ENCODE data around the gene CACNA1E.
"Not testable (repeated sequence)": the region's sequence is repeated elsewhere in the genome, so short reads cannot be mapped to it uniquely, and the experiment has no call there.

The CACNA1E gene

GRCh38 chr1:181812208-181812607 lies 328.9 kb downstream of the CACNA1E start:
- DNase-seq (ENCODE audit: low spot score) = no peak

GRCh38 chr1:181813266-181813665 lies 329.9 kb downstream of the CACNA1E start:
- DNase-seq (ENCODE audit: low spot score) = no peak

GRCh38 chr1:181816608-181817007 lies 333.3 kb downstream of the CACNA1E start:
- DNase-seq (ENCODE audit: low spot score) = no peak

GRCh38 chr1:181817091-181817490 lies 333.8 kb downstream of the CACNA1E start:
- DNase-seq (ENCODE audit: low spot score) = no peak

- no peak for DNase-seq (ENCODE audit: low spot score)
Measured at GRCh38 chr1:181818459-181818858, 335.1 kb downstream of the CACNA1E start.

- DNase-seq (ENCODE audit: low spot score) = no peak
Measured at GRCh38 chr1:181818943-181819342, 335.6 kb downstream of the CACNA1E start.

GRCh38 chr1:181821701-181822100 lies 338.4 kb downstream of the CACNA1E start:
- no peak for DNase-seq (ENCODE audit: low spot score)

- DNase-seq (ENCODE audit: low spot score) = not testable (repeated sequence)
Measured at GRCh38 chr1:181832173-181832880, 349.0 kb downstream of the CACNA1E start.

- no peak for DNase-seq (ENCODE audit: low spot score)
Measured at GRCh38 chr1:181846001-181846645, 362.8 kb downstream of the CACNA1E start.

GRCh38 chr1:181846681-181847080 lies 363.4 kb downstream of the CACNA1E start:
- no peak for DNase-seq (ENCODE audit: low spot score)

GRCh38 chr1:181849071-181849470 lies 365.8 kb downstream of the CACNA1E start:
- no peak for DNase-seq (ENCODE audit: low spot score)

GRCh38 chr1:181854212-181854611 lies 370.9 kb downstream of the CACNA1E start:
- not testable (repeated sequence) for DNase-seq (ENCODE audit: low spot score)

GRCh38 chr1:181855380-181855779 lies 372.1 kb downstream of the CACNA1E start:
- DNase-seq (ENCODE audit: low spot score) = no peak

Measured in CD4-positive, alpha-beta T cell treated with Interleukin-6 at 100 ng/mL for 8 hours (primary cell).